Putamen (tissue), 1 donor: ENCODE data around the gene ANXA6.

Experiments used
- DNase-seq: peaks from one replicate; pipeline ENCODE4 v3.0.0-alpha.2; 2016; ENCODE audit warnings: low spot score

Gene ANXA6

DNA sequence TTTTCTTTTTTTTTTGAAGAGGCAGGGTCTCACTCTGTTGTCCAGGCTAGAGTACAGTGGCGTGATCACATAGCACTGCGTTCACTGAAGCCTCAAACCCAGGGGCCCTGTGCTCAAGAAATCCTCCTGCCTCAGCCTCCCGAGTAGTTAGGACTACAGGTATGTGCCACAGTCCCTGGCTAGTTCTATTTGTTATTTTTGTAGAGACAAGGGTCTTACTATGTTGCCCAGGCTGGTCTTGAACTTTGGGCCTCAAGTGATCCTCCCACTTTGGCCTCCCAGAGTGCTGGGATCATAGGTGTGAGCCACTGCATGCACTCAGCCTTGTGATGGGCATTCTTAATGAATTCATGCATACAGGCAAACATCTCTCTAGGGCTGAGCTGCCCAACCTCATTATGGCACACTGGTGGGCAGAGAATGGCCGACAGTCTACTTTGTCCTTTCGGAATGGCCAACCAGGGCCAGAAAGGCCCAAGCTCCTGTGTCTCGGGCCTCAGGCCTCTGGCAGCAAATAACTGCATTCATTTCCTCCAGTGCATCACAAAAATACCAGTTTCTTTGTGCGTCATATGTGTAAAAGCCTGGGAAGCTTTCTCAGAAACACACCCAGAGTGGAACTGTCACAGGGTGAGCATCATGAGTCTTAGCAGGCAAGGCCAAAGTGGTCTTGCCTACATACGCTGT lies 27.2 kb downstream of the ANXA6 start:
- DNase-seq = no peak

DNA sequence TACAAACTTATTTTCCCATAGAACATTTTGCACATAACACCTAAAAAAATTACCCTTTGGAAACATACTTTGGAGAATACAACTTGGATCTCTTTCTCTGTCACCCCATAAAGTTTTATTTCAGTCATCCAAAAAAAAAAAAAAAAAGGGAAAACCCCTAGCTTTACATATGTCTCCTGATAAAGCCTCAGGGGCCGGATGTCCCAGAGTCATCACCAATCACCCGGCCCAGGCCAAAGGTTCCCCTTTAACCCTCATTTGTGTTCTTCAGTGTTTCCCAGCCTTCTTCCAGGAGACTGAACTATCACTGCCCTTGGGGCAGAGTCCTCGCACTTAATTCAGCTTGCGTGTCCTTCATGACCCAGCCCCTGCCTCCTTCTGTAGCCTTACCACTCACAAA lies 28.8 kb downstream of the ANXA6 start:
- DNase-seq = no peak

DNA sequence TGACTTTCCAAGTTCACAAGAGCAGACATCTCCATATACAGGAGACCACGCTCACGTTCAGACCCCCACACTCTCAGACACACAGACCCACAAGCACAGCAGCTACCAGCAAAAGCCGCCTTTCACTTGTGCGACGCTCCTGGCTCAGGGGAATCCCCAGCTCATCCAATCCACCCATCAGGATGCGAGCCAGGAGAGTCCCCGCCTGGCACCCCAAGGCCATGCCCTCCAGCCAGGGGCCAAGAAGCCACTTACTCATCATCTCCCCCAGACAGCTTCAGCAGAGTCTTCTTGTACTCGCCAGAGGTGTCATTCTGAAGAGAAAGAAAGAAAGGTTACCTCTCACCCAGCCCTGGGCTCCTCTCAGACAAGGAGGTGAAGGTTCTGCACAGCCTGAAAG lies 29.7 kb downstream of the ANXA6 start:
- no peak for DNase-seq

DNA sequence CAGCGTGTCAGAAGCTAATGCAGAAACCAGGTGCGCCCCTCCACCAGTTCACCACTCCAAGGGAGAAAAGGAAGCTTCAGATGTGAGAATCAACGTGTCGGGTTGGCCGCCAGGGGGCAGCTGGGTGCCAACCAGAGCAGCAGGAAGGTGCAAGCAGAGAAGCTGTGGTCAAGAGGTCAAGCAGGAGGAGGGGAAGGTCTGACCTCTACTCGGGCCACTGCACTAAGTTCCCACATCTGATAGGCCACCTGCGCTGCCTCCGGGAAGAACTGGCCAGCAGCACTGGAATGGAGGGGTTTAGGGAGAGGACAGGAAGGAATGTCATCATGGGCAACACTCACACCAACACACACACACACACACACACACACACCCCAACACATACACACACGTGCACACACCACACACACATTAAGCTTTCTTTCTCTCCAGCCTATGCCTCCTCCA lies 31.4 kb downstream of the ANXA6 start:
- no peak for DNase-seq

- DNase-seq = no peak
Measured at GRCh38 chr5:151125421-151125820, 32.2 kb downstream of the ANXA6 start.

DNA sequence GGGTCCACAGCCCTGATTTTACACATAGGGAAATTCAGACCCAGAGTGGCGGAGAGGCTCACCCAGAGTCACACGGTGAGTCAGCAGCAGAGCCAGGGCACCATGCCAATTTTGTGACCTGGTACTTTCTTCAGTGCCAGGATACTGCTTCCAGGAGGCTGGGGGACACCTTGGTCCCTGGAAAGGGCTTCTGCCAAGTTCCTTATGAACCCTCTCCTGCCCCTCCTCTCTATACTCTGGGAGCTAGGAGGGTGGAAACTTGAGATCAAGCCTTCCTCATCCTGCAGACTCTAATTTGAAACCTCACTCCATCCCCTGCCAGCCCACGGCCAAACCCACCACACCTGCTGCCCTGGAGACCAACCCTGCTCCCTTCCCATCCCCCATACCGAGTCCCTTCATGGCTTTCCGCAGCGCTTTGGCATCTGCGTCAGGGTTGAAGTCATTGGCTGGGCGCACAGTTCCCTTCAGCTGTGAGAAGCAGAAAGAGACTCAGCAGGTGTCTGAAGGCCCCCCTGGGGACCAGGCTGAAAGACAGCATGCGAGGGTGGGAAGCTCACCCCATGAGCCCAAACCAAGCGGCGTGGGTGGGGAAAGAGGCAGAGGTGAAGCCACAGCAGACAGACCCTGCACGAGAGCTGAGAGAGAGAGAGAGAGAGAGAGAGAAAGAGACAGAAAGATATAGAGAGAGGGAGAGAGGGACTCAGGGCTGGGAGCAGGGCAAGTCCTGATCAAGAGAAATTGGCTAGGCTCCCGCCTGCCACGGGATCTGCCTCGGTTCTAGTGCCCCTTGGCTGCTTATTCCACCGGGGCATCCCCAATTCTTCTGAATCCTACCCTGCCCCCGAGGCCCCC lies 33.5 kb downstream of the ANXA6 start:
- DNase-seq = no peak

DNA sequence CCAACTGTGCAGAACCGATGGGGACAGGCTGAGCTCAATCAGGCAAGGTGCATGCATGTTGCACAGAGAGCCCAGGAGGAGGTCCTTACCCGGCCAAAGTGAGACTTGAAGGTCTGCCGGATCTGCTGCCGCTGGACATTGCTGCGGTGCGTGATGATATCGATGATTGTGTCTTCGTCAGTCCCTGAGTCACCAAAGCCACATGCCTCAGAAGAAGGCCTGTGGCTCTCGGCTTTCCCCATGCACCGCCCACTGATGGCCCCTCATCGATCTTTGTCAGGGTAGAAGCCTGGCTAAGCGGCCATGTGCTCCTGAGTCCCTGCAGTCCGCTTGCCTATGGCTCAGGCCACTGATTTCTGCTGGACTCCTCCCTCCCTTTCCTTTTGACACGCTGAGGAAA lies 34.8 kb downstream of the ANXA6 start:
- DNase-seq = no peak

GRCh38 chr5:151121665-151122064 lies 35.9 kb downstream of the ANXA6 start:
- DNase-seq = no peak

DNA sequence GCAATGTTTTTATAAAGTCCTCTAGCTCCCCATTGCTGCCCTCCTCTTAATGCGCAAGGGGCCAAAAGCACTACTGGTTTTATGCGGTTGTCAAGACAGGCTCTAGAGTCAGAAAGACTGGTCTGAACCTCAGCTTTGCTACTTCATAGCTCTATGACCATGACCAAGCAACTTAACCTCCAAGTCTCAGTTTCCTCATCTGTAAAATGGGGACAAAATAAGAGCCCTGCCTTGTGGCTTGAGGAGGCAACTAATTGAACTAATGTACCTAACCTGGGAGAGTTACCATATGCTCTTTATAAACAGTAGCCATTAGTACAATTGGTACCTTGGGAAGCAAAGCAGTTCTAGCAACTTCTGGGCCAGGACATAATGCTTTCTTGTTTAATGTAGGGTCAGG lies 36.5 kb downstream of the ANXA6 start:
- DNase-seq = no peak

- DNase-seq = no peak
Measured at GRCh38 chr5:151118913-151119575, 38.5 kb downstream of the ANXA6 start.

GRCh38 chr5:151115272-151115905 lies 42.2 kb downstream of the ANXA6 start:
- DNase-seq = peak; percentile 70

- DNase-seq = no peak
Measured at GRCh38 chr5:151113651-151114050, 43.9 kb downstream of the ANXA6 start.

GRCh38 chr5:151110992-151111391 lies 46.6 kb downstream of the ANXA6 start:
- no peak for DNase-seq

GRCh38 chr5:151110122-151110681 lies 47.4 kb downstream of the ANXA6 start:
- DNase-seq = no peak

DNA sequence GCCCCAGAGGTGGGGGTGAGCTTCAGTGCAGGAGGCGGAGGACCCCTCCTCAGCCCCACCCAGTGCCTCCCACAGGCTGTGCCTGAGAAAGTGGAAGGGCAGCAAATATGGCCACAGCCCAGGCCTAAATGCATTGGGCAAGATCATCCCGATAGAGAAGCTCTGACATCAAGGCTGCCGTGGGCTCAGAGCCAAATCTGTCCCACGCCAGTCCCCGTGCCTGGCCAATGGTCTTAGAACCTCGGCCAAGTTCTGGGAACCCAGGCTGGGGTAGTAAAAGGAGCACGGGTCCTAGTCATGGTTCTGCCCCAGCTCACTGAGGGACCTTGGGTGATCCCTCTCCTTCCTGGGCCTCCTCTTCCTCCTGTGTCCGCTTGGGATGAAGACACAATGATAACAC lies 49.0 kb downstream of the ANXA6 start:
- DNase-seq = no peak

GRCh38 chr5:151107738-151108520 lies 49.6 kb downstream of the ANXA6 start:
- DNase-seq = no peak

DNA sequence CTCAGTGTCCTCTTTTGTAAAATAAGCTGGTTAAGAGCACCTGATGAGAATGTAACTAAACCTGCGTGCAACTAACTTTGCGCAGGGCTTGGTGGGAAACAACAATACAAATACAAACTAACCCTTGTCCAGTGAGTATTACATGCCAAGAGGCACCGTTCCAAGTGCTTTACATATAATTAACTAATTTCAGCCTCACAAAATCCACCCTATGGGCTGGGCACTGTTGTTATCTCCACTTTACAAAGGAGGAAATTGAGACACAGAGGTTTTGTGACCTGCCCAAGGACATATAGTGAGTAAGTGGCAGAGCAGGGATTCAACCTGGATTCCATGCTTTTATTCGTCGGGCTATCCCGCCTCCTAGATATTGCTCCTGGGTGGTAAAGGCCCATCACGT lies 50.5 kb downstream of the ANXA6 start:
- no peak for DNase-seq

DNA sequence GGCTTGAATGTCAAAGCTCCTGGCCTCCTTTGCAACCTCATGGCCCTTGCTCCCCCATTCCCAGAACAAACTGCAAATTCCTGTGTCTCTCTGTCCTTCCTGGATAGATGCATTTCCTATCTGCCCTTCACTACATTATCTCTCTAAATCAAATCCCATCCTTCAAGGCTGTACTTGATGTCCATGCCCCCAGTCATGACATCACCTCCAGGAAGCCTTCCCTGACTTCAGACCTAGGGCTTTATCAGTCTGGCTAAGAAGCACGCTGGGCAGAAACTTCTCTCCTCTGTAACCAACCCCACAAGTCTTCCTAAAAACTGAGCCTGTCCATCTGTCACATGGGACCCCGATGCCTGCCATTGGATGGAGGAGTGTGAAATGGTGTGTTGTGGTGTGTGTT lies 51.1 kb downstream of the ANXA6 start:
- no peak for DNase-seq

DNA sequence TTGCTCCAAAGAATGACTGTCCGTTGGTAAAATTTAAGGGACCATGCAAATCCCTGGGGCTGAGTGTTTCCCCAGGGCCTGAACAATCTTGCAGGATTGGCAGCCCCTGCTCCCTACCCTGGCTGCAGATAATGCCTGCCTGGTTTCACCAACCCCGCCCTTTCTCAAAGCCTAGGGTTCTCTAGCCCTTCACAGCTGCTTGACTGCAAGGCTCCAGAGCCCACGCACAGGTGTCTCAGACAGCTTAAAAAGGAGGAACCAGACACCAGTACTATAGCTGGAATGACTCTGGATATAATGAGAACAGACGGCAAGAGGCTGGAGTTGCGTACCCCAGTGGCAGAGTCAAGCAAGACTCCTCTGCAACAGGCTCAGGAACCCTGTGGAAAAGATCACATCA lies 51.5 kb downstream of the ANXA6 start:
- DNase-seq = peak; percentile 42

DNA sequence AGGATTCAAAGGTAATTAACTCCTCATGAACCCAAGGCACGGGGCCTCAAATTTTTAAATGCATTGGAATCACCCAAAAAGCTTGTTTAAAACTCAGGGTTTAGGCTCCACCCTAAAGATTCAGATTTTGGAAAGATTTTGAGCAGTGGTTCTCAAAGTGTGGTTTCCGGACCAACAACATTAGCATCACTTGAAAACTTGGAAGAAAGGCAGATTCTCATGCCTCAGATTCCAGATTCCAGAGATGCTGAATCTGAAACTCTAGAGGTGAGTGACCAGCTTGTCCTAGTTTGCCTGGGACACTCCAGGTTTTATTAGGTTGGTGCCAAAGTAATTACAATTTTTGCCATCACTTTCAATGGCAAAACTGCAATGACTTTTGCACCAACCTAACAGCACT lies 52.0 kb downstream of the ANXA6 start:
- no peak for DNase-seq

DNA sequence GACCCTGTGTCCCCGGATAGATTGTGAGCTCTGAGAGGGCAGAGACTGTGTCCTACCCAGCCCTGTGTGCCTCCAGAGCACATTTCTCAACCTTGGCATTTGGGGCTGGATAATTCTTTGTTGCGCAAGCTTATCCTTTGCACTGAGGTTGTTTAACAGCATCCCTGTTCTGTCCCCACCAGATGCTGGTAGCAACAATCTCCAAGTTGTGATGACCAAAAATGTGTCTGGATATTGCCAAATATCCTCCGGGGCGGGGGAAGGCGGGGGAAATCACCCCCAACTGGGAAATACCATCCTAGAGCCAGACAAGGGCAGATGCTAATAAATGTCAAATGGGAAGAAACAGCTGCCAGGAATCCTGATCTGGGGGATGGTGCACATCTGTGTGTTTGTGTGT lies 52.8 kb downstream of the ANXA6 start:
- no peak for DNase-seq
